ENCODE results near the gene URB2. TPM values are rescaled to one million over a fixed set of nuclear protein-coding genes. Genes with fewer than 3 reads are reported as not detected.

URB2 gene
- polyA plus RNA-seq, 1 experiment: 6.4 TPM

- DNase-seq (ENCODE audit: low read depth, low spot score): no peak
- no peaks in the 10 kb centered on the region; the same call in 1 of the 2 replicates for H3K9me3 ChIP-seq (ENCODE audit: control insufficient read depth, insufficient read depth, low read length)
- no peaks in the 10 kb centered on the region for H3K27me3 ChIP-seq (ENCODE audit: control insufficient read depth, insufficient read depth, low read length)
- H3K27ac ChIP-seq (ENCODE audit: low read depth, low read length): no peak overlapping the region
- TF ChIP-seq, protein P1, sequence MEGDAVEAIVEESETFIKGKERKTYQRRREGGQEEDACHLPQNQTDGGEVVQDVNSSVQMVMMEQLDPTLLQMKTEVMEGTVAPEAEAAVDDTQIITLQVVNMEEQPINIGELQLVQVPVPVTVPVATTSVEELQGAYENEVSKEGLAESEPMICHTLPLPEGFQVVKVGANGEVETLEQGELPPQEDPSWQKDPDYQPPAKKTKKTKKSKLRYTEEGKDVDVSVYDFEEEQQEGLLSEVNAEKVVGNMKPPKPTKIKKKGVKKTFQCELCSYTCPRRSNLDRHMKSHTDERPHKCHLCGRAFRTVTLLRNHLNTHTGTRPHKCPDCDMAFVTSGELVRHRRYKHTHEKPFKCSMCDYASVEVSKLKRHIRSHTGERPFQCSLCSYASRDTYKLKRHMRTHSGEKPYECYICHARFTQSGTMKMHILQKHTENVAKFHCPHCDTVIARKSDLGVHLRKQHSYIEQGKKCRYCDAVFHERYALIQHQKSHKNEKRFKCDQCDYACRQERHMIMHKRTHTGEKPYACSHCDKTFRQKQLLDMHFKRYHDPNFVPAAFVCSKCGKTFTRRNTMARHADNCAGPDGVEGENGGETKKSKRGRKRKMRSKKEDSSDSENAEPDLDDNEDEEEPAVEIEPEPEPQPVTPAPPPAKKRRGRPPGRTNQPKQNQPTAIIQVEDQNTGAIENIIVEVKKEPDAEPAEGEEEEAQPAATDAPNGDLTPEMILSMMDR (IDR thresholded peaks at IDR 0.05; ENCODE audit: low read depth, low read length): no peak
- POLR2A ChIA-PET: no interaction called here
- H3K4me3 ChIP-seq (ENCODE audit: low read depth, low read length): no peak overlapping the region
- CTCF ChIA-PET: no interaction called here
These were observed 40.0 kb downstream of the URB2 start for GRCh38 chr1:229665912-229666558.

GRCh38 chr1:229666585-229666984 lies 40.5 kb downstream of the URB2 start:
- DNase-seq (ENCODE audit: low read depth, low spot score): no peak
- ChIA-PET CTCF (no interaction called here), POLR2A (no interaction called here)

GRCh38 chr1:229669333-229669732 lies 43.3 kb downstream of the URB2 start:
- Histone ChIP-seq H3K27me3 (ENCODE audit: control insufficient read depth, insufficient read depth, low read length) (no peaks in the 10 kb centered on the region), H3K4me3 (ENCODE audit: low read depth, low read length) (no peak overlapping the region), H3K27ac (ENCODE audit: low read depth, low read length) (no peak overlapping the region), H3K9me3 (ENCODE audit: control insufficient read depth, insufficient read depth, low read length) (no peaks in the 10 kb centered on the region)
- POLR2A ChIA-PET: no interaction called here
- DNase-seq (ENCODE audit: low read depth, low spot score): no peak
- TF ChIP-seq, protein P1 (IDR thresholded peaks at IDR 0.05; ENCODE audit: low read depth, low read length): no peak
- CTCF ChIA-PET: no interaction called here

More at GRCh38 chr1:229666585-229666984, 40.5 kb downstream of the URB2 start:
- TF ChIP-seq, protein P1 (IDR thresholded peaks at IDR 0.05; ENCODE audit: low read depth, low read length): no peak
- Histone ChIP-seq H3K4me3 (ENCODE audit: low read depth, low read length) (no peak overlapping the region), H3K9me3 (ENCODE audit: control insufficient read depth, insufficient read depth, low read length) (no peaks in the 10 kb centered on the region; the same call in 1 of the 2 replicates), H3K27ac (ENCODE audit: low read depth, low read length) (no peak overlapping the region), H3K27me3 (ENCODE audit: control insufficient read depth, insufficient read depth, low read length) (no peaks in the 10 kb centered on the region)

GRCh38 chr1:229671310-229671709 lies 45.3 kb downstream of the URB2 start:
- Histone ChIP-seq H3K4me3 (ENCODE audit: low read depth, low read length) (no peak overlapping the region), H3K27me3 (ENCODE audit: control insufficient read depth, insufficient read depth, low read length) (no peaks in the 10 kb centered on the region), H3K27ac (ENCODE audit: low read depth, low read length) (no peak overlapping the region), H3K9me3 (ENCODE audit: control insufficient read depth, insufficient read depth, low read length) (no peaks in the 10 kb centered on the region)
- POLR2A ChIA-PET: no interaction called here
- CTCF ChIA-PET: interaction anchor here (2.8 kb wide), 1 partner anchor 11 kb away, joined by 14 read pairs; no protein-coding TSS in a partner anchor
- TF ChIP-seq, protein P1 (IDR thresholded peaks at IDR 0.05; ENCODE audit: low read depth, low read length): no peak
- DNase-seq (ENCODE audit: low read depth, low spot score): no peak

GRCh38 chr1:229672246-229672645 lies 46.2 kb downstream of the URB2 start:
- POLR2A ChIA-PET: no interaction called here
- no peak for DNase-seq (ENCODE audit: low read depth, low spot score)
- H3K27ac ChIP-seq (ENCODE audit: low read depth, low read length): no peak overlapping the region
- CTCF ChIA-PET: interaction anchor here (0.7 to 2.8 kb wide), 2 partner anchors 12 to 344 kb away, joined by 3 to 14 read pairs; no protein-coding TSS in a partner anchor
- H3K27me3 ChIP-seq (ENCODE audit: control insufficient read depth, insufficient read depth, low read length): no peaks in the 10 kb centered on the region
- H3K4me3 ChIP-seq (ENCODE audit: low read depth, low read length): no peak overlapping the region
- no peaks in the 10 kb centered on the region for H3K9me3 ChIP-seq (ENCODE audit: control insufficient read depth, insufficient read depth, low read length)
- TF ChIP-seq, protein P1 (IDR thresholded peaks at IDR 0.05; ENCODE audit: low read depth, low read length): no peak
